ENCODE measurements around the gene RPL29. TPM values are rescaled to one million over a fixed set of nuclear protein-coding genes. Genes with fewer than 3 reads are reported as not detected.
A peak's percentile ranks its signal among the peaks of the same experiment; 100 is the strongest.

RPL29 gene
- total and polyA plus RNA-seq, 2 of the 4 experiments (the other 2 are of a cell fraction), result 2,081 to 2,126 TPM

DNA sequence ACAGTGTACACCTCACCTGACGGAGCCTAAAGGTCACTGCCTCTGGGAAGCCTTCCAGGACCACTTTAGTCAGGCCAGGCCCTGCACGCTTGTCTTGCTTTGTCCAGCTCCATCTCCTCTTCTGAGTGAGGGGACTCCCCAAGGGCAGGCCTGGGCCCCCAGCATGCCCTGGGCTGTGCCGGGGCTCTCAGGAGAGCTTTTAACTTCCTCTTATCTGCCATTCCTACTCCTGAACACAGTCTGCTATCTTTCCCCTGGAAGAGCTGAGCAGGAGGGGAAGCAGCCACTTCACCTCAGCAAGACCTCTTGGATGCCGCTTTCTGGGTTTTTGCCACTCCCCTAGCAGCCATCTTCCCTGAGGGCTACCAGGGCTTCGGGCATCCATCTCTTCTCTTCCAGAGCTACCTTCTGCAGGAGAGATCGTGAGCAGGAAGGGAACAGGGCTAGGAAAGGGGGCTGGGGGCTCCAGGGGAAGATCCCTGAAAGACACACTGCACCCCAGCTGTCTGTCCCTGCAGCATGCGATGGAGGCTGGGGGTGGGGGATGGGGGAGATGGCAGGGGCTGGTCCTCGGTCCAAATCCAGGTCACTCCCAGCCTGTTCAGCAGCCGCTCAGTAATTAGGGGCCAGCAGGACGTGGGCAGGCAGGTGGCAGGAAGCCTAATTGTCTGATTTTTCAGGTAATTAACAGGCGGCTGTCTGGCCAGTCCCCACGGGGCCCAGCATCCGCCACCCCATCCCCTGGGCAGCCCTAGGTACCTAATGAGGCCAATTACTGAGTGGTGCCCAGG, 19.9 kb upstream of the RPL29 start:
- WGBS, 2 experiments (ENCODE audit: extremely low coverage in 2 of 2, insufficient read length in 1 of 2), result 87% methylated on average over 3 of the region's 13 CpGs; no CpG with 5 or more reads in 1 of the 2 experiments
- Histone ChIP-seq H3K27ac (ENCODE audit: insufficient read depth, low read length) (no peak overlapping the region), H3K4ac (ENCODE audit: low read depth, low read length) (no peak overlapping the region), H3K56ac (ENCODE audit: extremely low read depth, insufficient read depth, low read length) (no peak overlapping the region), H4K5ac (ENCODE audit: low read depth, low read length) (no peak overlapping the region), H3K9me1 (ENCODE audit: insufficient read depth, low read length) (no peaks in the 10 kb centered on the region; the same call in 1 of the 2 replicates), H3K14ac (replicated peaks; ENCODE audit: low read depth, low read length) (no peak overlapping the region), H3K18ac (ENCODE audit: low read depth, low read length) (no peak overlapping the region), H2AFZ (replicated peaks; ENCODE audit: low read length, poor library complexity) (no peak overlapping the region), H2BK15ac (ENCODE audit: low read depth, low read length) (no peak overlapping the region), H2BK5ac (ENCODE audit: low read depth, low read length, poor library complexity, severe bottlenecking) (no peak overlapping the region), H3K4me1 (ENCODE audit: control insufficient read depth, insufficient read depth, low read length) (no peaks in the 10 kb centered on the region), H3K4me3 (ENCODE audit: insufficient read depth, low read depth, low read length) (no peak overlapping the region), H3K9me3 (ENCODE audit: control insufficient read depth, insufficient read depth, low read length) (no peaks in the 10 kb centered on the region), H3K27me3 (ENCODE audit: control insufficient read depth, insufficient read depth, low read length) (no peaks in the 10 kb centered on the region), H4K20me1 (ENCODE audit: insufficient read depth, low read length) (no peaks in the 10 kb centered on the region), H3K36me3 (ENCODE audit: control insufficient read depth, insufficient read depth, low read length) (no peaks in the 10 kb centered on the region), H2BK20ac (ENCODE audit: low read depth, low read length) (no peak overlapping the region), H4K8ac (ENCODE audit: low read depth in 2 of 2, low read length in 2 of 2) (no peak overlapping the region), H2BK120ac (ENCODE audit: low read depth, low read length) (no peak overlapping the region), H2AK5ac (ENCODE audit: low read depth, low read length) (peak overlapping the region; percentile 39; the same call in 1 of the 2 replicates), H3K79me1 (ENCODE audit: low read depth in 1 of 2, low read length in 2 of 2) (no peaks in the 10 kb centered on the region), H4K91ac (ENCODE audit: insufficient read depth, low read depth, low read length) (no peak overlapping the region), H3K4me2 (ENCODE audit: low read depth, low read length) (no peak overlapping the region), H3K23ac (ENCODE audit: low read depth, low read length) (no peak overlapping the region), H2AK9ac (replicated peaks; ENCODE audit: low read depth, low read length, poor library complexity) (peak overlapping the region; percentile 55), H3K9ac (ENCODE audit: low read depth, low read length) (no peak overlapping the region)
- DNase-seq (no peak), ATAC-seq (ENCODE audit: low read depth) (no peak)
- in situ Hi-C loops (cut with MboI; ENCODE audit: low sequenced_read_pairs), result no loop called here
- dilution Hi-C loops (cut with HindIII; ENCODE audit: low sequenced_read_pairs, unreplicated experiment), result no loop called here
- TF ChIP-seq USF2 (IDR thresholded peaks at IDR 0.05; ENCODE audit: low read depth, low read length) (no peak), NFE2L2 (IDR thresholded peaks at IDR 0.05; ENCODE audit: low read depth, low read length) (no peak), FOS (IDR thresholded peaks at IDR 0.05; ENCODE audit: low read depth, low read length) (no peak), SMC3 (IDR thresholded peaks at IDR 0.05; ENCODE audit: low read depth, low read length) (no peak), RCOR1 (IDR thresholded peaks at IDR 0.05; ENCODE audit: insufficient replicate concordance, low read length) (no peak), BHLHE40 (IDR thresholded peaks at IDR 0.05; ENCODE audit: low read depth, low read length) (no peak)
- ChIA-PET POLR2A (ENCODE audit: unreplicated experiment) (no interaction called here), CTCF (no interaction called here)
- intact Hi-C loops (cut with micrococcal nuclease), result no loop called here
- BruUV-seq (replicated peaks), result no TSS peak

Data from IMR-90 (cell line).